ENCODE measurements around the gene RASSF10.

RASSF10 gene

DNA sequence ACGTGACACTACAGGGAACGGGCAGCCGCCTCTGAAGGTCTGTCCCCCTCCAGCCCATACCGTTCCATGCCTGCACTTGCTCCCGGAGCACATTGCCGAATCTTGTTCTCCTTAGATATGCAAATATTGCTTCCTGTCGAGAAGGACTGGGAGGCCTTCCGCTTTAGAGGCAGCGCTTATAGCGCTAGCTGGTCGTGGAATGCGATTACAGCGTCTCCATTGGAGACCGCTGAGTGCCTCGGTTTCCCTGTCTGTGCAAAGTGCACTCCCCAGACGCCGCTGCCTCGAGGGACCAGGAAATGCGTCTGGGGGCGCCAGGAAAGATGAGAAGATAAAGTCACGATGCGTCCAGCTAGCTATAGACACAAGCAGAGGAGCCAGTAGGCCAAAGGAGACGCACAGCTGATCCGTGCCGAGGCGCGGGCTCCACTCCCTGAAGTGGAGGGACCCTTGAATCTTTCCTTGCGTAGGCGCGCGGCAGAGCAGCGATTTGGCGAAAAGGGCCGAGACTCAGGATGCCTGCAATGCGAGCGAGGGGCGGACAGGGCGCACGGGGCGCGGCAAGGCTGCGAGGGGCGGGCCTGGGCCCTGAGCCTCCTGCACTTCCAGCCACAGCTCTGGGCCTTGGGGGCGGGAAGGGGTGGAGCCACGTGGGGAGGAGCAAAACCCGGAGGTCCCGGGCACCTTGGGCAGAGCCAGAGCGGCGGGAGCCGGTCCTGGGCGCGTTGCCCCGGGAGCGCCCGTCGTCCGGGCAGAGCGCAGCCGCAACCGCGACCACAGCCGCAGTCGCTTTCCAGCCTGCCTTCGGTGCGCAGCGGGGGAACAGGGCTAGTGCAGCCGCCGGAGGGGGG, at the start of gene RASSF10:
Gene RASSF10 (plus strand): TSS at position 692 of the 851 bp plus-strand sequence. CDS start 261 bp downstream, outside the sequence.
- no peak for DNase-seq

DNA sequence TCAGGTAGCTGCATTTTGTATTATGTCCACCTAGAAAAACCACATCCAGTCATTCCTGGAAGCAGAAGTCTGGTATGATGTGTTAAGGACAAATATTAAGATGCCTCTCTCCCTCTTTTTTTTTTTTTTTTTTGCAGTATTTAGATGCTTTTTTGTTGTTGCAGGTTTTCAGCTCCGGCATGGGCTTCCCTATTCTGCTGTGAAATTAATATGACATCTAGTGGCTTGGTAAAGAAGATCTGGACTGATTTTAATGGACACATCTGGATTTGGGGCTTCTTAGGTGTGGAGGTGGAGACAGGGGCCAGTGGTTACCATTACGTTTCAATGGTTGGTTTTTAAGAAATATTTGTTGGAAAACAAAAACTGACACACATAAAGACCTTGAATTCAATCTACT, 47.5 kb upstream of the RASSF10 start:
- DNase-seq = no peak

DNA sequence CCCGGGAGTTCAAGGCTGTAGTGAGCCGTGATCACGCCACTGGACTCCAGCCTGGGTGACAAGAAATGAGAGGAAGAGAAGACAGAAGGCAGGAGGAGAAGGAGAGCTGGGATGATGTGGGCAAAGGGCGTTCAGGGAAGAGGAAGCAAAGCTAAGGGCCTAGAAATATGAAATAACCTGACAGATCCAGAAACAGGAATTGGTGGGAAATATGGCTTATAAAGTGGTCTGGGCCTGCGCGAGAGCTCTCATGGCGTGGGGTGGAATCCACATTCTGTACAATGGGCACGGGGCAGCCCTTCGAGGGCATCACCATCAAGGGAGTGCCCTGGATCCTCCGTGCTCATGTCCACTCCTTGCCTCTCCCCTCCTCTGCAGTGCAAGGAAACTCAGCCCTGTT, 46.8 kb upstream of the RASSF10 start:
- DNase-seq = no peak

DNA sequence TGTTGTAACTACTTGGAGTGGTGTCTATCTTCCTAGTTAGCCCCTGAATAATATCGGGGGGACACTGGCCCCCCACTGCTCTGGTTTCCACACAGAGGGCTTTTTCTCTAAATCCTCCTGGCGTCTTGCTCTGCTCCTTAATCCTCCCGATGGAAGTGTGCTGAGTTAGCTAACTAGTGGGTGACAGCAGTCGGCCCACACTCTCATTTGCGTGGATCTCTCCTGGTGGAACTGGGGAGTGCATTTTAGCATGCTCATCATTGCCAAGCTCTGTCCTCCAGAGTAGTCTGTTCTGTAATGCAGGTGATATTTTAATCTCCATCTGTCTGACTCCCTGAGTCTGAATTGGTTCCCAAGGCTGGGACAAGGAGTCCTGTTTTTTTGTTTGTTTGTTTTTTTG, 46.1 kb upstream of the RASSF10 start:
- DNase-seq = no peak

DNA sequence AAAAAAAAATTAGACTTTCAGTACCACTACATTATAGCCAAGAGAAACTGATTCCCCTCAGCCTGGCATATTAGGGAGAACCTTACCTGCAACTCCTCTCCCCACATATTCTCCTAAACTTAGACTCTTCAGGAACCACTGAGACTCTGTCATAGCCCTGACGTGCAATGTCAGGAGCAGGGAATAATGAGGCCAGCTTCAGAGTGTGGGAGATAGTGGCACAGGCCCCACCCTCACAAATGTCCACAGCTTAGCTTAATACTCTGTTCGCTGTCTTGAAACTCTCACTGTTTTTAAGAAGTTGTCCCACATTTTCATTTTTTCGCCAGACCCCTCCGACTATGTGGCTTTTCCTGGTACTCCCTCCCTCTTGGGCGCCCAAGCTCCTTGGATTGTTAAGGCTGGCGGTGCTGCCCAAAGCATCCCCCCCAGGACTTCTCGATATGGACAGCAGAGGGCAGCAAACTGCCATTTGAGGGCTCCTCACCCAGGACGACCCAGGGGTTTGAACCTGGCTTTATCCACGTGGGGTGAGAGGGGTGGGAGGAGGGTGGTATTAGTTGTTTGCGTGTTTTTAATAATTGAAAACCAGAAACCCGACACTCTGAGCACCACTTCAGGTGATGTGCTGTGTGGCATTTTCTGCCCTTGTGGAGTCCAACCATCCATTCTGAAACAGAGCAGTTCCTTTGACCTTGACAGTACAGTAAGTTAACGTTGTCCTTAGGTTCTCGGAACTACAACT, 45.2 kb upstream of the RASSF10 start:
- peak; percentile 67 for DNase-seq

DNA sequence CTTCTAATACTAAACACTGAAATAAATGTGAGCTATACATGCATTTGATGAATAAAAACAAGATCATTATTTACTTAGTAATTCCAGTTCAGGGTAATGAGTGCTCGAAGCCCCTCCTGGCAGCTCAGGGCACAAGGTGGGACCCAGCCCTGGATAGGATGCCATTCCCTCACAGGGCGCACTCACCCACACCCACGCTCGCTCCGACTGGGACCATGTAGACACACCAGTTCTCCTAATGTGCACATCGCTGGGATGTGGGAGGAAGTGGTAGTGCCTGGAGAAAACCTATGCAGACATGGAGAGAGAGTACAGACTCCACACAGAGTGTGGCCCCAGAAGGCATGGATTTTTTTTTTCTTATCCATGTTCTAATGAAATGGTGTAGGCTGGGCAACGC, 44.5 kb upstream of the RASSF10 start:
- no peak for DNase-seq

DNA sequence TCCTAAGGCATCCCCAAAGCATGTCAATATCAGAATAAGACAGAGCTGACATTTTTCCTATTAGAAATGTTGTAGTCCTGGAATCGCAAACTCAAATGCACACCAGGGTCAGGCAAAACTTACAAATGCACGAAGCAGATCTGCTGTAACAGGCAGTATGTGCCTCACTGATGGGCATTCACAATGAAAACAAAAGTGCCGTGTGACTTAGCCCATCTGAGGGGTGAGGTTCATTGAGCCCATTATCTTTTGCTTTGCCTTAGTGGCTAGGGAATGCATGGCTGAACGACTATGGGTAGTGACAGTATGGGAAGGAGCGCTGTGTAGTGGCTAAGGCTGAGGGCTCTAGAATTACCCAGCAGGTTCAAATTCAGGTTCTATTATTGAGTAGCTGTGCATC, 43.1 kb upstream of the RASSF10 start:
- no peak for DNase-seq

DNA sequence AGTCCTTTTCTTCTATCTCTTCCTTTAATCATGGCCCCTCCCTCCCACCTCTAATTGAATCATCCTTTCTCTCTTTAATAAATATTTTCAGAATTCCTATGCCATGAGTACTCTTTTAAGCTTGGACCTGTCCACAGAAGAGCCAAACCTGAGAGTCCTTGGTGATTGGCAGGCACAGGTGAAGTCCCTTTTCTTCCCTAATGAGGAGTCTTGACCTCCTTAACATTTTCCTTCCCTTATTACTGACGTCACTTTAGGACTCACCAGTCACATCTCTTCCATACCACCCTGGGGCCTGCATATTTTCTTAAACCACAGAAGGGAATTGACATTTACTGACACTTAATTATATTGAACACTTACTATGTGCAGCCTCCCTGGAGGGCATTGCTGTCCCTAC, 41.0 kb upstream of the RASSF10 start:
- DNase-seq = no peak

DNA sequence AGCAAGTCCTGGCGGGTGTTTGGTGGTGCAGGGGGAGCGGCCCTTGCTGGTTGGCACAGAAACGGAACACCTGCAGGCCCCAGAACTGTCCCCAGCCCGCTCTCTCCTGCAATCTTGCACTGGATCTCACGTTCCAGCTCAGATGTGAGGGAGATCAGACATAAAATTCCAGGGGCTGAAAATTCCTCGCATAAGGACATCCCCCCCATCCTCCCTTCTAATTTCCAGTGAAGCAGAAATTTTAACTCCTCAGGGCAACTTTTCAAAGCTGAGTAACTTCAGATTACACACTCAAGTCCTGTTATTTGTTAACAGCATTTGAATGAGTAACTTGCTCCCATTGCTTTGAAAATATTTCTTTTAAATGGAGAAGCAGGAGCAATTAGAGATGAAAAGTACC, 40.3 kb upstream of the RASSF10 start:
- no peak for DNase-seq

DNA sequence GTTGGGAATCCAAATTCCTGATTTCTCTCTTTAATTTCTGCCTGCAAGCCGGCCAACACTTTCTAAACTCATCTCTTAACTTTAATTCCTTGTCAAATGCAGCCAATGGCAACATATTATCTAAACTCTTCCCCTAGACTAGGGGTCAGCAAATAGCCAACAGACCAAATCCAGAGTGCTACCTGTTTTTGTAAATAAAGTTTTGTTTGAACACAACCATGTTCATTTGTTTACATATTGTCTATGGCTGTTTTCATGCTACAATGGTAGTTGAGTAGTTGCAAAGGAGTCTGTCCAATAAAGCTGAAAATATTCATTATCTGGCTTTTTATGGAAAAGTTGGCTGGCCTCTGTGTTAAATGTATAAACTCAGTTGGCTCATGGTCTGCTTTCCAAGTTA, 37.2 kb upstream of the RASSF10 start:
- DNase-seq = no peak

DNA sequence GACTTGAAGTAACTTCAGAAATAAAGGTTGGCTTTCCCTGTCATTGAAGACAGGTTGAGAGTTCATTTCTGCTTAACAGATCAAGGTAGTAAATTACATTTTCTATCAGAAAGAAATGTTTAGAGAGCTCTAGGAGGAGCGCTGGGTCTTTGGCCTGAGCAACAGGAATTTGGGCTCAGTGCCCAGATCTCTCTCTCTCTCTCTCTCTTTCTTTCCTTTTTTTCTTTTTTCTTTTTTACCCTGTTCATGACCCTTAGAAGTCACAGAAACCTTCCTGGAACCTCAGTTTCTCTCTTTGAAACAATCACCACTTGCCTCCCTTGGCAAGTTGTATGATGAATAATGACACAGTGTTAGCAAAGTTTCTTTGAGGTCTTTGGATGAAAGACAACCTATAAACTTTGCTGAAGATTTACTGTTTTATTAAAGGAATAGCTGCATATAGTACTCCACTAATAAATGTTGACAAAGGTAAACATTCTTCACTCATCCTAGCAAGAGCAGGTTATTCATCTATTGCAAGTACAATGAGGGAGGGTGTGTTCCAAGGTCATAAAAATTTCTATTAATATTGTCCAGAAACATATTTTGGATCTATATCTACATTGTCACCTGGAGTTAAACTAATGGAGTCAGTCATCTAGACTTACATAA, 35.5 kb upstream of the RASSF10 start:
- DNase-seq = no peak

DNA sequence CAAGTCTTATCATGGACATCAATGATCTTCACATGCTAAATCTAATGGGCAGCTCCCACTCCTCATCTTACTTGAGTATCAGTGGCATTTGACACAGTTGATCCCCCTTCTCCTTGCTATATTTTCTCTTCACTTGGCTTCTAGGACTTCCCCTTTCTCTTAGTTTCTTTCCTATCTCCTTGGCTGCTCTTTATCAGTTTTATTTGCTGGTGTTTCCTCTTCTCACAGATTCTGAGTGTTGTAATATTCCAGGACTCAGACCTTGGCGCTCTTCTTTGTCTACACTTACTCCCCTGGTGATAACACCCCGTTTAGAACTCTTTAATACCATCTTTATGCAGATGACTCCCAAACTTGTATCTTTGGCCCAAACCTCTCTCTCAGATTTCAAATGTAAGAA, 33.9 kb upstream of the RASSF10 start:
- DNase-seq = no peak

DNA sequence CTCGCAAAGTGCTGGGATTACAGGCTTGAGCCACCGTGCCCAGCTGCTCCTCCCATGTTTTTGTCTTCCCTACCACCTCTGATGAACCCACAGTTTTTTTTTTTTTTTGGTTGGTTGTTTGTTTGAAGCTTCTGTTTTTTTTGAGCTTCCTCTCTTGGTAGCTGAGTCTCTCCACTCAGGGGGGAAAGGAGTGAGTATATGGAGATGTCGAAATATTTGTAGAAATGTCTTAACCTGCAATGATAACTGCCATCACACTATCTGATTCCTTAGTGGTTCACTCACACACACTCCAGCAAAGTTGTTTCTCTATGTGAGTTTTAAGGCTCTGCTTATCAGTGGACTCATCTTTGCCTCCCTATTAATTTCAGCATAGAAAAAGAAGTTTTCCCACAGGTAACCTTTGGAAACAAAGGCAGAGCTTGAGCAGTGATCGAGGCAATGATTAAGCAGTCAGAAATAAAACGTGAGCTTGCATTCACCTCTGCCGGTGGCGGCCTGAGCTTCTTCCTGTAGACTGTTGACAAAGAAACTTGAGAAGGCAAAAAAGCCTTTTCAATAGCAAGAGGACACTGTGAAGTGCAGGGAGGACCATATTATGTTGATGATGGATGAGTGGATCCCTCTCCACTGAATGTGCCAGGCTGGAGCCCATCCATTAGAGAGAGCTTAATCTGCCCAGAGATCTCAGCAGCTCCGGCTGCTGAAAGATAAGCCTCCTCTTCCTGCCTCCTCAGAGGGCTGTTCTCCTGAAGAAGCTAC, 29.0 kb upstream of the RASSF10 start:
- no peak for DNase-seq

DNA sequence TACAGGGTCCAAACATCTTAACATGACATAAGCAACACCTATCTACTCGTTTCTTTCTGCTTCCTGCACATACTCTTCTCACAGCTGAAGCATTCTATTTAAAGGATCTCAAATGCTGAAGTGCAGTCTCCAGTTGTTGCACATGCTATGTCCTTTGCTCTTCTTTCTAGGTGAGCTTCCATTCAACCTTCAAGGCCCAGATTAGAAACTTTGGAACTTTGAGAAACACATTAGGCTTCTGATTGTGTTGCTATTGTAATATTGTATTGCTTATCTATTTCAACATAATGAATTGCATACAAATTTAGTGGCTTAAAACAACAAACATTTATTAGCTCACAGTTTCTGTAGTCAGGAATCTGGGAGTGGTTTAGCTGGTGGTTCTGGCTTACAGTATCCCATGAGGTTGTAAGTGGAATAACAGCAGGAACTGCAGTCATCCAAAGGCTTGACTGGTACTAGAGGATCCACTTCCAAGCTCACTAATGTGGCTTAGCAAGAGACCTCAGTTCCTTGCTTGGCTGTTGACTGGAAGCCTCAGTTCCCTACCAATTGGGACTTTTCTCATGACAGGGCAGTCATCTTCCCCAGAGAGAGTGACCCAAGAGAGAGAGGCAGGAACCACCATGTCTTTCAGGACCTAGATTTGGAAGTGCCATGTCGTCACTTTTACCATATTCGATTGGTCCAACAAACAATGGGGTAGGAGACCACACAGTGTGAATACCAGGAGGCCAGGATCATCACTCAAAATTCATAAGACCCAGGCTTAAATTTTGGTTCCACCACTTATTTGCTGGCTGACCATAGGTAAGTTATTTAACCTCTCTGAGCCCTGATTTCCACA, 27.2 kb upstream of the RASSF10 start:
- DNase-seq = no peak

DNA sequence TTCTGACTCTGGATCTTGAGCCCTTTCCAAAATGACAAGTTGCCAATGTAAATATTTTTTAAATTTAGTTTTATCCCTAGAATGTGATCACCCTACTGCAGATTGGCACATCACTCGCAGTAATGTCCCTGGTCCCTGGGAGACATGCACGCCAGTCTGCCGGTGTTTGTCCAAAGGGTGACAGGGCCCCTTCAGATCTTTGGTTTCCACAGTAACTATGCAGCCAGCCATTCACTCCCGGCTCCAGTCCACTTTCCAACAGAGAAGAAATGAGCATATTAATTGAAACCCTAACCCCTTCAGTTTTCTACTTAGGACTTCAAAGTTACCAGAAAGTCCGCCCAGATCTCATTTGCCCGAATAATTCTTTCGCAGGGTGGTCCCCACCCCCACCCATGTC, 25.8 kb upstream of the RASSF10 start:
- DNase-seq = no peak

DNA sequence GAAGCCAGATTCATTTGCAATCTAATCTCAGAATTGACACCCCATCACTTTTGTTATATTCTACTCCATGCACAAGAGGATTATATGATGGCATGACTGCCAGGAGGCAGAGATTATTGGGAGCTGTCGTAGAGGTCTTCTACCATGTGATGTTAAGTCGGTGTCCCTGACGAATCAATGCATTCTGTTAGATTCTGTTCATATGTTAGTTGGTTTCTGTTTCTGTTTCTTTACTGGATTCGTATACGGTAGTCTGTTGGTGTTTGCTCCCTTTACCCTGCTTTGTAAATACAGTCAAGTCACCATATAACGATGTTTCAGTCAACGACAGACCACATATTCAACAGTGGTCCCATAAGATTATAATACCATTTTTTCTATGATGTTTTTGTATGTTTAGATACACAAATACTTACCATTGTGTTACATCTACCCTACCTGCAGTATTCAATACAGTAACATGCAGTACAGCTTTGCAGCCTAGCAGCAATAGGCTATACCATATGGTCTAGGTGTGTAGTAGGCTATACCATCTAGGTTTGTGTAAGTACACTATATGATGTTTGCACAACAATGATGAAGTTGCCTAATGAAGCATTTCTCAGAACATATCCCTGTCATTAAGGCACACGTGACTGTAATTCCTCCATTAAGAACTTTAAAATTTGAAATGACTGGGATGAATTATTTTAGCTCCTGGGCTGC, 22.8 kb upstream of the RASSF10 start:
- DNase-seq = no peak

DNA sequence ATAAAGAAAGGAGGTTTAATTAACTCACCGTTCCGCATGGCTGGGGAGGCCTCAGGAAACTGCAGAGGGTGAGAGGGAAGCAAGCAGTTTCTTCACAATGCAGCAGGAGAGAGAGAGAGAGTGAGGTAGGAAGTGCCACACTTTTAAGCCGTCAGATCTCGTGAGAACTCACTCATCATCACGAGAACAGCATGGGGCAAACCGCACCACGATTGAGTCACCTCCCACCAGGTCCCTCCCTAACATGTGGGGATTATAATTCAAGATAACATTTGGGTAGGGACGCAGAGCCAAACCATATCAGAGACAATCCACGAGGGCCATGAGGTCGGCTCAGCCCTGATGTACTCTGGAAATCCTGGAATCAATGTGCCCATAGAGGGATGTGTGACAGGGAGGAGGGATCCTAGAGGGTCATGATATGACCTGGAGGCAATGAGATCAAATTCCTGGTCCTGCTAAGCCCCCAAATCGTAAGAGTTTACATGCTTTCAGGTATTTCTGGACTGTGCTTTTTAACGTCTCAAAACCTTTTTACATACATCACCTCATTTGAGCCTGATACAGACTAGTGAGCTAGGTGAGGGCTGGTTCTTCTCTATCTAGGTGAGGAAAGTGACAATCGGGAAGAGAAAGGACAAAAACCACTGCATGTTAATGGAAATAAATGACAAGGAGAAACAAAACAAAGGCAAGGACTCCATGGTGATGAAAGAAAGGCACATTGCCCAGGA, 19.5 kb upstream of the RASSF10 start:
- DNase-seq = no peak

DNA sequence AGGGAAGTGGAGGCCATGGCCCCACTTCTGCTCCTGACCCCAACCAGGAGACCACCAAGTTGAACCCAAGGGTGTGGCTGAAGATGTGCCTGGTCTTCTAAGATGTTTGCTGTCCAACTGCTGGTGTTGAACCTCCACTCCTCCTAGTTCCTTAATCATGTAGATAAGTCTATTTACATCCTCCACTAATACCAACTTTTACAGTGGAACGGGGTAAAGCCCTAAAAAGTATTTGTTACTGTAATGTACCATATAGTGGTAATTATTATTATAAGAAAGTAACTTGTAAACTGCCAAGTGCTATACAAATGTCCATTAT, 19.0 kb upstream of the RASSF10 start:
- DNase-seq = no peak

DNA sequence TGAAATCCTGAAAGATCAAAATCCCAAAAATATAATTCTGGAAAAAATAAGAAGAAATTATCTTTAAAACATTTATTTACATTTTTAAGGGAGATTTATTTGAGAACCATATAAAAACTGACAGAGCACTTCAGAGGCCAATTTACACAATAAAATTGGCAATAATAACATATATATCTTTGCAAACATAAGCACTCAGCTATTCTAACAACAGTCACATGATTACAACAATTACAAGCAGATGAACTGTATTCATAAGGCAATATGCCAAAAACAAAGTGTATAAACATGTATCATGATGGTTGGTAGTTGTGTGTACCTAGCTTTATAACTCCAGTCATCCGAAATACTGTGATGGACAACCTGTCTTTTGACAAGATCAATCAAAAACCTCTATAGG, 17.7 kb upstream of the RASSF10 start:
- DNase-seq = no peak

DNA sequence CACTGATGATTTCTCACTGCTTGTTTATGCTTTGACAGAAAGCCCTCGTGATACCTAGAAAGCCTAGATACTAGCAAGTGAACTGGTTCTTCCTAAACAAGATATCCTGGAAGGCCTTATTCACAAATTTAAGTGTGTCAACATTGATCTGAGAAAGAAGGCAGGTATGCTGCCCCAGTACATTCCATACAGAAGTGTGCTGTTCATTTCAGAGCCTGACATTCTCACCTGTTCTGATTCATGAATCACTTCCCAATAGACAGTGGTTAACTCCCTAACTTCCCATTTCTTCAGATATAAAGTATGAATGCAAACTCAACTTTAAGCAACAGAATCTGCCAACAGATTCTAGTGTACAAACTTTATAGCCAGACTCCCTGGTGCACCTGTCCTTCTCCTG, 15.5 kb upstream of the RASSF10 start:
- no peak for DNase-seq

DNA sequence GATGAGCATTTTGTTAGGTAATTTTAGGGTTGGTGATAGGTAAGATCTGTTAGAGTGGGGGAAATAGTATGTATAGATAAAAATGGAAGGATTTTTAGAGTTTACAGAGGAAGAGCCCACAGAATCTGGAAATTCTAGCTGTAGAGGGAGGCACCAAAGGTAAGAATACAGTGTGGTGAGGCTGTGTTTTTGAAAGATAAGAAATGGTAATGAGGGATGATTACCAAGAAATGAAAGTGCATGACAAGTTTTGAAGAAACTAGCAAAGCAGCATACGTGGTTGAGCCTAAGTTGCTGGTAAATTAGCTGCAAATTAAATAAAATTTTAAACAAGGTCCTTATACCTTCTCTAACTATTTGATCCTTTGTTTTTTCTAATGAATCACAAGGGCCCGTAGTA, 14.6 kb upstream of the RASSF10 start:
- no peak for DNase-seq

Measured in suppressor macrophage treated with lipopolysaccharide for 4 hours (primary cell).